Measurements from ENCODE around the gene PSD2.

- TF ChIP-seq CTCF (IDR thresholded peaks at IDR 0.05; ENCODE audit: low read depth, low read length) (no peak), POLR2A (IDR thresholded peaks at IDR 0.05; ENCODE audit: extremely low read depth, insufficient read length) (no peak), MAX (IDR thresholded peaks at IDR 0.05; ENCODE audit: low read depth, low read length) (no peak)
Observed at GRCh38 chr5:139837711-139838380, 42.2 kb downstream of the PSD2 start.

All from NB4 (cell line).